GM19468 (cell line): Measurements from ENCODE around the gene KCNE4.

Experiments
- ATAC-seq: cut with Tn5 transposase; IDR thresholded peaks from one replicate; pipeline ENCODE4 v1.9.1; 2021; ENCODE audit warnings: mild to moderate bottlenecking, moderate library complexity, moderate number of reproducible peaks; ENCODE audit not compliant: unreplicated experiment; ENCODE audit errors: extremely low read depth

The KCNE4 gene

GRCh38 chr2:223082706-223083105 is 30.7 kb downstream of the KCNE4 start:
- ATAC-seq = no peak

- ATAC-seq = no peak
Observed at GRCh38 chr2:223083402-223084070, 31.5 kb downstream of the KCNE4 start.

DNA sequence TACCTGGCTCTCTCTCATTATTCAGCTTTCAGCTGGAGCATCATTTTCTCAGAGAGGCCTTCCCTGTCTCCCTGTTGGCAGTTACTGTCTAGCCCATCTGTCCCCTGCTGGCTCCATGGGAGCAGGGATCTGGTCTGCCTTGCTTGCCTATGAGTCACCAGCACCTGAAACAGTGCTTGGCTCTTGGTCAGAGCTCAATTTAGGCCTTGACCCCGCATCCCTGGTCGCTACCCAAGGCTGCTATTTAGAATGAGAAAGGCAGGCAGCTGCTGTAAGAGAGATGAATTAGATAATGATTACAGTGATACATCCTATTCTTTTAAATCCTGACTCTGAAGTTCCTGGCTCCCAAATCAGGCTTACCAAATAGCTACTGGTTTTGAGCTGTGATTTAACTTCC is 32.9 kb downstream of the KCNE4 start:
- ATAC-seq = no peak

DNA sequence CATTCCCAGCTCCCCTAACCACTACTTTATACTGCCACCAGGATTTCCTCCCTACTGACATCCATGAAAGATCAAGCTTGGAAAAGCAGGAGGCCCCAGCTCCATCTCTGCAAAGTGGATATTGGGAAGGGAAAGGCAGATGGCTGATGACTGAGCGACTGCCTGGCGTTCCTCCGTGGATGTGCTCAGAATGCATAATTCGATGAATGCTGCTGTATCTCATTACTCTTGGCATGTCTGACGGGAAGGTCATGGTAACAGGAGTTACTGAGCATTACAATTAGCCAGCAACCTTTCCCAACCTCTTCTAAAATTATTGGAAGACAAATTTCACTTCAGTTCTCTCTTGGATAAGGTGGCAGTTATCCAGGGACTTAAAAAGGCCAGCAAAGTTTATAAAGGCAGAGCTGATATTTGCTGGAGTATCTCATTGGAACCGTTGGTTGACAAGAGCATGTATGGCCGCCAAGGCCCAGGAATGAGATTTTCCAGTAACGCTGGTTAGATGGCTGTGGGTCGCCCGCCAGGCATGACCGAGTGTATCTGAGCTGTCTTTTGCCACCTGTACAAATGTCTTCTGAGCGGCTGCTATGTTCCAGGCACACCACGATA is 34.5 kb downstream of the KCNE4 start:
- no peak for ATAC-seq

- ATAC-seq = no peak
Observed at GRCh38 chr2:223087466-223087865, 35.5 kb downstream of the KCNE4 start.

DNA sequence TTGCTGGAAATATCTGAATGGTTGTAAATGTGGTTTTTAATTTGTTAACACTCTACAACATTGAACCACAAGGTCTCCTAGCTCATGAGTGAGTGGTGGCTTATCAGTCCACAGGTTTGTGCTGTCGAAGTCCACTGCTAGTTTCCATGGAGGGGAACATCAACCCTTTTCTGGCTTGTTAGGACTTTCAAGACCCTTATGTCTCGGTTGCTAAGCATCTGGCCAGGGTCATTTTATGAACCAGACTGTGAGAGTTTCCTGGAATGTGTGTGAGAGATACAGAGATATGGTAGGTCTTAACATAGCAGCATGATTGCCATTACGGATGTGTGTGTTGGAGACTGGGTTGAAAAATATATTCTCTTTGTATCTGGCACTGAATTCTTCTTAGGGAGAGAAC is 36.9 kb downstream of the KCNE4 start:
- ATAC-seq = no peak

DNA sequence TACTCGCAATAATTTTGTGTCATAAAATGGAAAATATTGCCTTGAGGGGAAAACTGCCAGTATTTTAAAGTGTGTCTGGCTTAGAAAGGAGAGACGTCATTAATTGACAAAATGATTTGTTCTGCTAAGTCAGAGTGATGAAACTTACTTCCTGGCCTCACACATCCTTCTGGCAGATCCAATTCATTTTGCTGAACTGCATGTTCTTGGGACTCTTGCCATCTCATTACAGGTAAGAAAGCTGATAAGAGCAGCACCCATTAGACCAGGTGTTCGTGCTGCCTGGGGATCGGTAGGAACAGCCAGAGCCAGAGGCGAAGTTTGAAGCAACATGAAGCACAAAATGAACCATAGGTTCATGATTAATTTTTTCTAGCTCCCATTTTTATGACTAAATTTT is 38.0 kb downstream of the KCNE4 start:
- no peak for ATAC-seq

DNA sequence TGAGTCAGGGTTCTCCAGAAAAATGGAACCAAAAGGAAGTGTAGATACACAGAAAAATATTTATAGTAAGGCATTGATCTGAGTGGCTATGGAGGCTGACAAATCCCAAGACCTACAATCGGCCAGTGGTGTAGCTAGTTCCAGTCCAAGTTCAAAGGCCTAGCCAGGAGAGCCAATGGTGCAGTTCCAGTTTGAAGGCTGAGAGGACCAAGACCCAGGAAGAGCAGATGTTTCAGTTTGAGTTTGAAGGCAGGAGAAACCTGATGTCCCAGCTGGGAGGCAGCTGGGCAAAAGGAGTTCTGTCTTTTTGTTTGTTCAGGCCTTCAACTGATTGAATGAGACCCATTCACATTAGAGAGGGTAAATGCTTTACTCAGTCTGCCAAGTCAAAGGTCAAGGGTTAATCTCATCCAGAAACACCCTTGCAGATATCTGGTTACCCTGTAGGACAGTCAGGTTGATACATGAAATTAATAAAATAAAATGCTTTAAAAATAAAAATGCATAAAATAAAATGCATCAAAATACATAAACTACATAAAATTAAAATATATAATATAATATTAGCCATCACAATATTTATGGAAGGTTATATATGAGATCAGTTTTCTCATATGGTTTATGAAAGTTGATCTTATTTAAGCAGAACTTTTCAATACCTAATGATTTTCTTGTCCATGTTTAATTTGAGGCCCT is 38.7 kb downstream of the KCNE4 start:
- no peak for ATAC-seq

- no peak for ATAC-seq
Observed at GRCh38 chr2:223092667-223093066, 40.7 kb downstream of the KCNE4 start.

GRCh38 chr2:223093436-223094241 is 41.6 kb downstream of the KCNE4 start:
- no peak for ATAC-seq

- no peak for ATAC-seq
Observed at GRCh38 chr2:223095207-223095606, 43.2 kb downstream of the KCNE4 start.

- ATAC-seq = no peak
Observed at GRCh38 chr2:223096235-223096970, 44.4 kb downstream of the KCNE4 start.

GRCh38 chr2:223097888-223098383 is 45.9 kb downstream of the KCNE4 start:
- no peak for ATAC-seq

GRCh38 chr2:223099561-223099960 is 47.6 kb downstream of the KCNE4 start:
- ATAC-seq = no peak

DNA sequence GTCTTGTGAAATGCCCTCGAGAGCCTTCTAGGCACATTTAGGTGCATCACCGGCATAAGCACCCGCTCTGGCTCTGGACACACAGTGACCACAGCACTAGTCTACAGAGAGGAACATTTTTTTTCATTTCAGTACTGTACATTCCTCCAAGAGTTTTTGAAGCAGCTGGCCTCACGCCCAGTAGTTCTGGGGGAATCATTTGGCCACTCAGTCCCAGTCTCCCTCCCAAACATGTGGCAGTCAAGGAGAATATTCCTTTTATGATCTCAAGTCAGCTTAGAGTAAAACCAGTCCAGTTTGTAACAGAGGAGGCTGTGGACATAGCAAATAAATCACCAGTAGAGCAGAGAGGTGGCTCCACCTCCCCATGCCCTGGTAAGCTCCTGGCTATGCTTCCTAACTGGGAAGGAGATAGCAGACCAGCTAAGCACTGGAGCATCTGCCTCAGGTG is 48.1 kb downstream of the KCNE4 start:
- no peak for ATAC-seq

DNA sequence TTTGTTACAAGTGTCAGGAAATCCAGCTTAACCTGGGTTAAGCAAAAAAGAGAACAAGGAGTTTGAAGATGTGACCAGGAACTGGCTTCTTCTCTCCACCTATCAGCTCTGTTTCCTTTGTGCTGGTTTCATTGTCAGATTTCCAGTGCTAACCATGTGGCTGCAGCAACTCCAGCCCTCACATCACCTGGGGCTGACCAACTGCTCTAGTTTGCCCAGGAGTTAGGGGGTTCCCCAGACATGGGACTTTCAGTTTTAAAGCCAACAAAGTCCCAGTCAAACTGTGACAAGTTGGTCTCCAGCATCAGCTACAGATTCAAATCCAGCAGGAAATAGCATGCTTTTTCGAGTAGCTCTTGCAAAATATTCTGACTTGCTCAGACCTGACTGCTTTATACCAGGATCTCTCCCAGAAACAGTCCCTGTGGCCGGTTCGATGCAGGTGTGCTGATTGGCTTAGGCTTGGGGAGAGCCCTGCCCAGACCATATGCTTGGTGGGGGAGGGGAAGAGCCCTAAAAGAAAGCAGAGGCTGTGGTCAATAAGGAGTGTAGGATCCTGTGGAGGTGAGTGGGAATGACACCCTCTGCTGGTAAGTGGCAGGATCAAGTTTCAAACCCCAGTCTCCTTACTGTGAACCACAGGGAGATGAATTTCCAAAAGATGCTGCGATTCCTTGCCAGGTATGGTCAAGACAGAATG is 49.5 kb downstream of the KCNE4 start:
- peak; percentile 19 for ATAC-seq

GRCh38 chr2:223102040-223102400 is 50.0 kb downstream of the KCNE4 start:
- ATAC-seq = no peak

DNA sequence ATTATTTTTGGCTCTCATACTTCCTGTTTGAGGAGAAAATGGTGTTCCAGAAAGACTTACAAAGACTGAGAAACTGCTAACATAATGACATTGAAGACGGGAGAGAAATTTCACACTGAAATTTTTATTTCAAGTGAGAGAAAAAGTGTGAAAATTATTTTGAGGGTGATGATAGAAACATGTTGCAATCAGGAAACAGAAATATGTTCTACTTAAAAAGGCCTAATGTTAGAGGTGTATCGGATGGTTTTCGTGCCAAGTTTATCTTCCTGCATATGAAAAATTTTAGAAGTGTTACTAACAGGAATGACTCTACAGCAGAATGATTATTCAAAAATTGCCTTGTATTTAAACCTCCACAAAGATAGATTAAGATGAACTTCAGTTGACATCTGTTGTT is 50.5 kb downstream of the KCNE4 start:
- ATAC-seq = no peak
